Measurements from ENCODE around the gene PEX10.

DNA sequence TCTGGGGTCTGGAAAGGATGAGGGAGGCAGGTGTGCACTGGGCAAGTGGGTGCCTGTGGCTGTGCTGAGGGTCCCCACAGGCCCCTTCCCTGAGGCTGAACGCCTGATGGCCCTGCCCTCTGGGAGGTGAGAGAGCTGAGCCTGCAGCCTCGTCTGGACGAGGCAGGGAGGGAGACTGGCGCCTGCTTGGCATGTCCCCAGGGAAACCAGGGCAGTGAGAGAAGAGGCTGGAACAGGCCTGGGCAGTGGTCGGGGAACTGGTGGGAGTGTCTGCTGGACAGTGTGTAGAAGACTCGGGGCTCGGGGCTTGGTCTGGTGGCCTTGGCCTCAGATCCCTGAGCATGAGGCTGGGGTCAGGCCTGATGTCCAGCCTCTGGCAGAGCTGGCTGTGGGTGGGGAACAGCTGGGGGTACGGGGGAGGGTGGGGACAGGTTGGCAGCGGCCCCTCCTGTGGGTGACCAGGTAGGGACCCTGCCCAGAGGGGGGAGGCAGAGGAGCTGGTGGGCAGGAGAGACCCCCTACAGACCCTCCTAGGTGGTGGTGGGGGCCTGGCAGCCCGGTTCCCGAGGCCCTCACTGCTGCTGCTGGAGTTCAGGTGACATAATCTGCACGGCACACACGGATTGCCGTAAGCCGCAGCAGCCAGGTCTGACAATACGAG lies 32.9 kb upstream of the PEX10 start:
- TF ChIP-seq, protein P1, sequence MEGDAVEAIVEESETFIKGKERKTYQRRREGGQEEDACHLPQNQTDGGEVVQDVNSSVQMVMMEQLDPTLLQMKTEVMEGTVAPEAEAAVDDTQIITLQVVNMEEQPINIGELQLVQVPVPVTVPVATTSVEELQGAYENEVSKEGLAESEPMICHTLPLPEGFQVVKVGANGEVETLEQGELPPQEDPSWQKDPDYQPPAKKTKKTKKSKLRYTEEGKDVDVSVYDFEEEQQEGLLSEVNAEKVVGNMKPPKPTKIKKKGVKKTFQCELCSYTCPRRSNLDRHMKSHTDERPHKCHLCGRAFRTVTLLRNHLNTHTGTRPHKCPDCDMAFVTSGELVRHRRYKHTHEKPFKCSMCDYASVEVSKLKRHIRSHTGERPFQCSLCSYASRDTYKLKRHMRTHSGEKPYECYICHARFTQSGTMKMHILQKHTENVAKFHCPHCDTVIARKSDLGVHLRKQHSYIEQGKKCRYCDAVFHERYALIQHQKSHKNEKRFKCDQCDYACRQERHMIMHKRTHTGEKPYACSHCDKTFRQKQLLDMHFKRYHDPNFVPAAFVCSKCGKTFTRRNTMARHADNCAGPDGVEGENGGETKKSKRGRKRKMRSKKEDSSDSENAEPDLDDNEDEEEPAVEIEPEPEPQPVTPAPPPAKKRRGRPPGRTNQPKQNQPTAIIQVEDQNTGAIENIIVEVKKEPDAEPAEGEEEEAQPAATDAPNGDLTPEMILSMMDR (conservative IDR thresholded peaks at IDR 0.05) = no peak
- TF ChIP-seq EZH2 (IDR thresholded peaks at IDR 0.05; ENCODE audit: low read depth) = no peak

Data from PC-9 (cell line).